H9 (cell line): ENCODE results near the gene SLC2A9. TPM values are rescaled to one million over a fixed set of nuclear protein-coding genes. Genes with fewer than 3 reads are reported as not detected.

Experiments used
- DNase-seq: peaks from one replicate; pipeline ENCODE4 v3.0.0-alpha.2; 2017
- H2AFZ ChIP-seq: one replicate; pipeline ENCODE4 v1.6.1; 2013; ENCODE audit warnings: mild to moderate bottlenecking, low read length, control low read depth, moderate library complexity
- H2AK5ac ChIP-seq: 2 replicates; pipeline ENCODE4 v1.6.1; 2013; ENCODE audit warnings: low read length, control low read depth, mixed read lengths; ENCODE audit not compliant: insufficient read length
- H2BK120ac ChIP-seq: one replicate; pipeline ENCODE4 v1.6.1; 2013; ENCODE audit warnings: low read depth, mild to moderate bottlenecking, low read length, control low read depth, inconsistent platforms; ENCODE audit not compliant: poor library complexity, severe bottlenecking
- H2BK12ac ChIP-seq: 2 replicates; pipeline ENCODE4 v1.6.1; 2013; ENCODE audit warnings: low read length, control low read depth, mixed read lengths, low read depth; ENCODE audit not compliant: insufficient read length
- H2BK15ac ChIP-seq: 2 replicates; pipeline ENCODE4 v1.6.1; 2013; ENCODE audit warnings: low read depth, low read length, control low read depth
- H2BK20ac ChIP-seq: one replicate; pipeline ENCODE4 v1.6.1; 2013; ENCODE audit warnings: low read depth, mild to moderate bottlenecking, low read length, control low read depth, inconsistent platforms; ENCODE audit not compliant: poor library complexity, severe bottlenecking
- H2BK5ac ChIP-seq: 2 replicates; pipeline ENCODE4 v1.6.1; 2013; ENCODE audit warnings: low read length, control low read depth, mixed read lengths; ENCODE audit not compliant: insufficient read length
- H3K14ac ChIP-seq: 2 replicates; pipeline ENCODE4 v1.6.1; 2013; ENCODE audit warnings: low read length, control low read depth; ENCODE audit not compliant: insufficient read depth
- H3K18ac ChIP-seq: 2 replicates; pipeline ENCODE4 v1.6.1; 2013; ENCODE audit warnings: low read depth, mild to moderate bottlenecking, mixed read lengths, low read length, control low read depth; ENCODE audit not compliant: insufficient read length
- H3K23ac ChIP-seq: 2 replicates; pipeline ENCODE4 v1.6.1; 2013; ENCODE audit warnings: low read length, control low read depth, mixed read lengths, low read depth; ENCODE audit not compliant: insufficient read length
- H3K23me2 ChIP-seq: 2 replicates; pipeline ENCODE4 v1.6.1; 2013; ENCODE audit warnings: low read depth, mild to moderate bottlenecking, mixed read lengths, low read length, control low read depth; ENCODE audit not compliant: insufficient read length, poor library complexity, severe bottlenecking
- H3K27ac ChIP-seq: 2 replicates; pipeline ENCODE4 v1.5.1; 2013; ENCODE audit warnings: low read length, control low read depth, mixed read lengths, low read depth; ENCODE audit not compliant: insufficient read length
- H3K27me3 ChIP-seq: 2 replicates; pipeline ENCODE4 v1.6.1; 2013; ENCODE audit warnings: low read length, control low read depth, inconsistent platforms; ENCODE audit not compliant: insufficient read depth
- H3K4ac ChIP-seq: 2 replicates; pipeline ENCODE4 v1.6.1; 2013; ENCODE audit warnings: low read depth, mild to moderate bottlenecking, control low read depth, inconsistent platforms, low read length, moderate library complexity
- H3K4me1 ChIP-seq: 2 replicates; pipeline ENCODE4 v1.6.1; 2013; ENCODE audit warnings: low read length, control low read depth, inconsistent platforms; ENCODE audit not compliant: insufficient read depth
- H3K4me2 ChIP-seq: 2 replicates; pipeline ENCODE4 v1.6.1; 2013; ENCODE audit warnings: low read length, control low read depth, mixed read lengths; ENCODE audit not compliant: insufficient read length, insufficient read depth
- H3K56ac ChIP-seq: 2 replicates; pipeline ENCODE4 v1.6.1; 2013; ENCODE audit warnings: low read depth, mild to moderate bottlenecking, mixed read lengths, low read length, control low read depth; ENCODE audit not compliant: insufficient read length
- H3K79me1 ChIP-seq: 2 replicates; pipeline ENCODE4 v1.6.1; 2013; ENCODE audit warnings: low read depth, mild to moderate bottlenecking, moderate library complexity, low read length, control low read depth, inconsistent platforms; ENCODE audit not compliant: insufficient read depth, poor library complexity, severe bottlenecking
- H3K79me2 ChIP-seq: 2 replicates; pipeline ENCODE4 v1.6.1; 2013; ENCODE audit warnings: low read length, control low read depth, inconsistent platforms; ENCODE audit not compliant: insufficient read depth
- H3K9ac ChIP-seq: 2 replicates; pipeline ENCODE4 v1.6.1; 2013; ENCODE audit warnings: low read length, control low read depth, mixed read lengths; ENCODE audit not compliant: insufficient read length; ENCODE audit errors: extremely low read depth
- H3K9me3 ChIP-seq: one replicate; pipeline ENCODE4 v1.6.1; 2013; ENCODE audit warnings: low read depth, low read length, inconsistent platforms; ENCODE audit not compliant: control insufficient read depth
- H3T11ph ChIP-seq: one replicate; pipeline ENCODE4 v1.6.1; 2013; ENCODE audit warnings: mild to moderate bottlenecking, low read length, control low read depth, inconsistent platforms
- H4K20me1 ChIP-seq: one replicate; pipeline ENCODE4 v1.6.1; 2013; ENCODE audit not compliant: control insufficient read depth, insufficient read length, insufficient read depth
- H4K5ac ChIP-seq: 2 replicates; pipeline ENCODE4 v1.6.1; 2013; ENCODE audit warnings: low read depth, mild to moderate bottlenecking, mixed read lengths, low read length, control low read depth; ENCODE audit not compliant: insufficient read length
- H4K8ac ChIP-seq: replicated peaks from 2 replicates; pipeline ENCODE4 v1.6.1; 2013; ENCODE audit warnings: low read length, control low read depth, mixed read lengths, low read depth; ENCODE audit not compliant: insufficient read length
- H4K91ac ChIP-seq: 2 replicates; pipeline ENCODE4 v1.6.1; 2013; ENCODE audit warnings: low read depth, mild to moderate bottlenecking, moderate library complexity, mixed read lengths, low read length, control low read depth; ENCODE audit not compliant: insufficient read length
- H3K27ac Mint-ChIP-seq, 3 experiments: 2 replicates in 2 of 3; 3 replicates in 1 of 3; pipeline ENCODE4 v1.8.0; 2020 to 2021; ENCODE audit warnings: mixed read lengths in 3 of 3, mild to moderate bottlenecking in 1 of 3, moderate library complexity in 1 of 3
- H3K27me3 Mint-ChIP-seq: 2 replicates; pipeline ENCODE4 v1.8.0; 2021; ENCODE audit warnings: low read depth, mild to moderate bottlenecking, moderate library complexity, mixed read lengths
- H3K36me3 Mint-ChIP-seq, 3 experiments: 2 replicates in 2 of 3; 3 replicates in 1 of 3; pipeline ENCODE4 v1.8.0; 2020 to 2021; ENCODE audit warnings: low read depth in 3 of 3, mixed read lengths in 3 of 3; ENCODE audit not compliant: insufficient read depth in 1 of 3
- H3K4me1 Mint-ChIP-seq, 2 experiments: 2 replicates each; pipeline ENCODE4 v1.8.0; 2020; ENCODE audit warnings: mixed read lengths in 2 of 2
- H3K4me3 Mint-ChIP-seq, 2 experiments: 2 replicates in 1 of 2; 3 replicates in 1 of 2; pipeline ENCODE4 v1.8.0; 2020 to 2021; ENCODE audit warnings: mild to moderate bottlenecking in 2 of 2, mixed read lengths in 2 of 2, moderate library complexity in 1 of 2
- H3K9me3 Mint-ChIP-seq, 2 experiments: 2 replicates in 1 of 2; 3 replicates in 1 of 2; pipeline ENCODE4 v1.8.0; 2020; ENCODE audit warnings: mild to moderate bottlenecking in 2 of 2, mixed read lengths in 2 of 2, moderate library complexity in 1 of 2
- CTCF ChIP-seq: fragments of 200-600 bp; sonication (generic); conservative IDR thresholded peaks from 3 replicates; pipeline ENCODE4 v1.8.0; 2021; ENCODE audit warnings: antibody characterized with exemption, mild to moderate bottlenecking
- WGBS: extraction: QIAGEN DNeasy Blood & Tissue Kit; methylation state at CpG from one replicate; pipeline ENCODE4 v1.1.7; 2013; ENCODE audit warnings: missing lambda C conversion rate, low lambda C conversion rate, mixed read lengths; ENCODE audit not compliant: insufficient read length; ENCODE audit errors: extremely low coverage; 5-methylcytosine and 5-hydroxymethylcytosine counted together
- total RNA-seq: library from RNA; stranded (reverse); gene quantifications from 2 replicates; pipeline ENCODE4 v1.2.1, GENCODE V29; 2021

SLC2A9 gene
- total RNA-seq, 1 experiment from 2014 or later: 0.79 TPM

DNA sequence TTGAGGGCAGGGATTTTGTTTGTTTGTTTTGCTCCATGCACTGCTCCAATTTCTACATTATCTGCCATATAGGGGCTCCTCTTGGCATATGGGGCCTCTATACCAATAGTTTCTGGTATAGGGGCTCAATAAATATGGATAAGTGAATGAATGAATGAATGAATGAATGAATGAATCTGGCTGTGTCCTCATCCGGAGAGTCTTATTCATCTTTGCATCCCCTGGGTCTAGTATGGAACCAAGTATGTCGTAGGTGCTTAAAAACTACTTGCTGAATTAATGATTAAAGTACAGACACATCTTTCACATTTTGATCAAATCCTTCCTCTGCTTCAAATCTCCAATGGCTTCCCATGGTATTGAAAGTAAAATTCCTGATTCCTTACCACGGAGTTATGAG lies 159.7 kb downstream of the SLC2A9 start:
- H3K27me3 Mint-ChIP-seq: peaks cover 13% of the 10 kb centered on the region
- Histone ChIP-seq H3K23ac (no peak overlapping the region), H4K5ac (no peak overlapping the region), H3K9me3 (no peaks in the 10 kb centered on the region), H3K9ac (no peak overlapping the region), H2BK5ac (no peak overlapping the region), H3K4me1 (no peaks in the 10 kb centered on the region), H3K56ac (no peak overlapping the region), H2BK12ac (no peak overlapping the region), H2BK15ac (no peak overlapping the region), H3K27me3 (no peaks in the 10 kb centered on the region; the same call in 1 of the 2 replicates), H4K91ac (no peak overlapping the region), H3K79me2 (no peaks in the 10 kb centered on the region), H3K23me2 (no peaks in the 10 kb centered on the region), H2BK20ac (no peak overlapping the region), H3K14ac (no peak overlapping the region), H3K18ac (no peak overlapping the region), H2AK5ac (no peak overlapping the region), H3K4me2 (no peak overlapping the region), H3K79me1 (no peaks in the 10 kb centered on the region), H3T11ph (no peak overlapping the region), H3K4ac (no peak overlapping the region), H4K20me1 (no peaks in the 10 kb centered on the region), H2BK120ac (no peak overlapping the region), H4K8ac (no peak overlapping the region), H2AFZ (no peak overlapping the region), H3K27ac (no peak overlapping the region)
- no peak for DNase-seq
- no peak overlapping the region for H3K27ac Mint-ChIP-seq
- H3K36me3 Mint-ChIP-seq: no peaks in the 10 kb centered on the region
- 0 out of 4 replicates have a peak, but pooled peaks cover 2 to 3% of the 10 kb centered on the region in 2 experiments for H3K4me1 Mint-ChIP-seq
- no peak overlapping the region for H3K4me3 Mint-ChIP-seq
- no peak for TF ChIP-seq CTCF
- peaks cover 2 to 5% of the 10 kb centered on the region in 2 experiments; a peak in 3 of 5 replicates for H3K9me3 Mint-ChIP-seq
- WGBS: no CpG with 5 or more reads among the region's 3 CpGs
